NK-92 treated with Interleukin-12 subunit alpha and Interleukin-12 subunit beta, amount 100 ng/mL, for 24 hours (cell line): ENCODE results near the gene MRTFB.

ENCODE experiments used
- DNase-seq: peaks from one replicate; lab custom pipeline; 2025; lab: John Stamatoyannopoulos, UW

Gene MRTFB

GRCh38 chr16:14186007-14186794 is 115.1 kb downstream of the MRTFB start:
- DNase-seq, result no peak

GRCh38 chr16:14186795-14187221 is 115.7 kb downstream of the MRTFB start:
- no peak for DNase-seq

- no peak for DNase-seq
These were observed 116.6 kb downstream of the MRTFB start for GRCh38 chr16:14187517-14188338.

- no peak for DNase-seq
These were observed 122.3 kb downstream of the MRTFB start for GRCh38 chr16:14193316-14193871.

GRCh38 chr16:14194721-14195120 is 123.6 kb downstream of the MRTFB start:
- DNase-seq, result no peak

GRCh38 chr16:14196011-14196410 is 124.9 kb downstream of the MRTFB start:
- no peak for DNase-seq

- no peak for DNase-seq
These were observed 125.4 kb downstream of the MRTFB start for GRCh38 chr16:14196539-14196938.

- DNase-seq, result no peak
These were observed 126.9 kb downstream of the MRTFB start for GRCh38 chr16:14198012-14198411.

GRCh38 chr16:14198572-14198971 is 127.5 kb downstream of the MRTFB start:
- no peak for DNase-seq

GRCh38 chr16:14199199-14199598 is 128.1 kb downstream of the MRTFB start:
- no peak for DNase-seq

- no peak for DNase-seq
These were observed 128.5 kb downstream of the MRTFB start for GRCh38 chr16:14199624-14200023.

GRCh38 chr16:14202095-14202494 is 131.0 kb downstream of the MRTFB start:
- DNase-seq, result no peak

GRCh38 chr16:14202697-14203096 is 131.6 kb downstream of the MRTFB start:
- DNase-seq, result no peak

GRCh38 chr16:14203166-14203565 is 132.0 kb downstream of the MRTFB start:
- no peak for DNase-seq

- no peak for DNase-seq
These were observed 134.5 kb downstream of the MRTFB start for GRCh38 chr16:14205666-14206065.

- no peak for DNase-seq
These were observed 140.9 kb downstream of the MRTFB start for GRCh38 chr16:14211856-14212543.

- DNase-seq, result no peak
These were observed 144.8 kb downstream of the MRTFB start for GRCh38 chr16:14215941-14216340.

- no peak for DNase-seq
These were observed 148.9 kb downstream of the MRTFB start for GRCh38 chr16:14219983-14220382.

GRCh38 chr16:14223632-14224031 is 152.5 kb downstream of the MRTFB start:
- no peak for DNase-seq

- DNase-seq, result no peak
These were observed 154.3 kb downstream of the MRTFB start for GRCh38 chr16:14225457-14225856.

GRCh38 chr16:14232106-14232864 is 161.2 kb downstream of the MRTFB start:
- DNase-seq, result no peak

- no peak for DNase-seq
These were observed 165.3 kb downstream of the MRTFB start for GRCh38 chr16:14236401-14236800.
